ENCODE measurements around the gene TMEM208.

TMEM208 gene

DNA sequence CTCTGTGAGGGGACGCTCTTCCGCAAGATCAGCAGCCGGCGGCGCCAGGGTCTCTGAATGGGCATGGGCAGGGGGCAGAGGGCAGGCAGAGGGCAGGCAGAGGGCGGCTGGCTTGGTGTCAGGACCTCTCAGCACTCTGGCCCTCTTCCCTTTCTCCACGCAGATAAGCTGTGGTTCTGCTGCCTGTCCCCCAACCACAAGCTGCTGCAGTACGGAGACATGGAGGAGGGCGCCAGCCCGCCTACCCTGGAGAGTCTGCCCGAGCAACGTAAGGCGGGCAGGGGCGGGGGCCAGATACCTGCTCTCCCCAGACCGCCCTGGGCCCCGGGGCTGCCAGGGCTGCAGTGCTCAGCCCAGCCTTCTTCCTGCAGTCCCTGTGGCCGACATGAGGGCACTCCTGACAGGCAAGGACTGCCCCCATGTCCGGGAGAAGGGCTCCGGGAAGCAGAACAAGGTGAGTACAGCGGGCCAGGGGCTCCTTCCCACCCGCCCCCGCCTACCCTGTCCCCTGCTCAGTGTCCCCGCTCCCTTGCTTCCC is 23.9 kb upstream of the TMEM208 start:
- TF ChIP-seq, protein P1, sequence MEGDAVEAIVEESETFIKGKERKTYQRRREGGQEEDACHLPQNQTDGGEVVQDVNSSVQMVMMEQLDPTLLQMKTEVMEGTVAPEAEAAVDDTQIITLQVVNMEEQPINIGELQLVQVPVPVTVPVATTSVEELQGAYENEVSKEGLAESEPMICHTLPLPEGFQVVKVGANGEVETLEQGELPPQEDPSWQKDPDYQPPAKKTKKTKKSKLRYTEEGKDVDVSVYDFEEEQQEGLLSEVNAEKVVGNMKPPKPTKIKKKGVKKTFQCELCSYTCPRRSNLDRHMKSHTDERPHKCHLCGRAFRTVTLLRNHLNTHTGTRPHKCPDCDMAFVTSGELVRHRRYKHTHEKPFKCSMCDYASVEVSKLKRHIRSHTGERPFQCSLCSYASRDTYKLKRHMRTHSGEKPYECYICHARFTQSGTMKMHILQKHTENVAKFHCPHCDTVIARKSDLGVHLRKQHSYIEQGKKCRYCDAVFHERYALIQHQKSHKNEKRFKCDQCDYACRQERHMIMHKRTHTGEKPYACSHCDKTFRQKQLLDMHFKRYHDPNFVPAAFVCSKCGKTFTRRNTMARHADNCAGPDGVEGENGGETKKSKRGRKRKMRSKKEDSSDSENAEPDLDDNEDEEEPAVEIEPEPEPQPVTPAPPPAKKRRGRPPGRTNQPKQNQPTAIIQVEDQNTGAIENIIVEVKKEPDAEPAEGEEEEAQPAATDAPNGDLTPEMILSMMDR (IDR thresholded peaks at IDR 0.05; ENCODE audit: low read depth, low read length), result no peak
- no peak for DNase-seq (ENCODE audit: extremely low read depth, low read depth)

DNA sequence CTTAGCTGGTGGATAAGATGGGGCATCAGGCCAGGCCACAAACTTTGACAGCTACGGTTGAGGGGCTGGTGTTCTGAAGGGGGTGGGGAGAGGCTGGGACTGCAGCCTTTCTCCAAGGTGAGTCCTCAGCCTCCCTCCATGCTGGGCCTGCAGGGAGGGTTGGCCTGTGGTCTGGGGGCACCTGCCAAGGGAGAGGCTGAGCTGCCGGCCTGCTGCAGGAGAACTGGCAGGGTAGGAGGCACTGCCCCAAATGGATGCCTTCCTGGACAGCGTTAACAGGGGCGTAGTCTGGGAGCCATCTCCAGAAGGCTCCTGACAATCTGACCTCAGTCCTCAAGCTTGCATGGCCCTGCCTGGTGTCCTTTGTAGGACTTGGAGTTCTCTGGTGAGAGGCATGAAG is 22.9 kb upstream of the TMEM208 start:
- no peak for DNase-seq (ENCODE audit: extremely low read depth, low read depth)
- TF ChIP-seq, protein P1 (IDR thresholded peaks at IDR 0.05; ENCODE audit: low read depth, low read length), result no peak

DNA sequence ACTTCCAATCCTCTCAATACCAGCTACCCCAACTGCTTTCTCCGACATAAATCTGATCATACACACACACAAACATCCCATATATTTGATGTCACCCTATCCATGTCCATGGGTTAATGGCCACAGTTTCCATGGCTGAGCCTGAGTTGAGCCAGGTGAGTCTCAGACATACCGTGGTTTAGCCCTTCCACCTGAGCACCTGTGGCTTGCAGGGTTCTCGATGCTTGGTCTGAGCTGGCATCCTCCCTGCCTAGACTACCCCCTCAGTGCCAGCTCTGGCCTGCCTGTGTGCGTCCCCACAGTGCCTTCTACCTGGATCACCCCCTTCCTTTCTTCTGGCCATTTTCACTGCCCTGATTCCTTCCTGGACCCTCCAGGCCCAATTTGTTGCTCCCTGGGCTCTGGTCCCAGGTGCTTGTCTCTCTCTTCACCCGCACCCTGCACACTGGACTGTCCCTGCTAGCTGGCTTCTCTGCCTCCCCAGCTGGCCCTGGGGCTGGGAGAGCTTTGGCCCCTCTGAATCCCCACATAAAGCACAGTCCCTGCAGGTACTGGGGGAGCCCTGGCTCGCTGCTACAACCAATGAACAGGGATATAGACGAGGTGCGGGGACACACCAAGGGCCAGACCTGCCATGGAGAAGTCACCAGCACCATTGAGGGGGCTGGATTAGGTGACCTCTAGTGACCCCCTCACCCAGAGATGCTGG is 20.6 kb upstream of the TMEM208 start:
- TF ChIP-seq, protein P1 (IDR thresholded peaks at IDR 0.05; ENCODE audit: low read depth, low read length), result no peak
- no peak for DNase-seq (ENCODE audit: extremely low read depth, low read depth)

DNA sequence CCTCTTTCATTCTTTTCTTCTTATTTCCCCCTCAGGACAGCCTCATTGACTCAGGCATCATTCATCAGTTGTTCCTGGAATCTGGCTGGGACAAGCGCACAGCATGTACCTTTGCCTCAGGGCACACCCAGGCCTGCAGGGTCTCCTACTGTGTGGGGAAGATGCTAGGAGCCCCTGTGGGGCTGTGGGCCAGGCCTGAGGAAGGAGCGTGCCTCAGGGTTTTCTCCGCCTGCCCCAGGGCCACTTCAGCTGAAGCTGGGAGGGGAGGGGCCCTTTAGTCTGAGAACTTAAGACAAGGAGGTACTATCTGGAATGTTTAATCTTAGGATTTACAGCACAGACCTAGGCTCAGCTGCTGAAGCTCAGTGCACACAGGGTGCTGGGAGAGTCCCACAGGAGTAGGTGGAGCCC is 20.1 kb upstream of the TMEM208 start:
- TF ChIP-seq, protein P1 (IDR thresholded peaks at IDR 0.05; ENCODE audit: low read depth, low read length), result no peak
- no peak for DNase-seq (ENCODE audit: extremely low read depth, low read depth)

DNA sequence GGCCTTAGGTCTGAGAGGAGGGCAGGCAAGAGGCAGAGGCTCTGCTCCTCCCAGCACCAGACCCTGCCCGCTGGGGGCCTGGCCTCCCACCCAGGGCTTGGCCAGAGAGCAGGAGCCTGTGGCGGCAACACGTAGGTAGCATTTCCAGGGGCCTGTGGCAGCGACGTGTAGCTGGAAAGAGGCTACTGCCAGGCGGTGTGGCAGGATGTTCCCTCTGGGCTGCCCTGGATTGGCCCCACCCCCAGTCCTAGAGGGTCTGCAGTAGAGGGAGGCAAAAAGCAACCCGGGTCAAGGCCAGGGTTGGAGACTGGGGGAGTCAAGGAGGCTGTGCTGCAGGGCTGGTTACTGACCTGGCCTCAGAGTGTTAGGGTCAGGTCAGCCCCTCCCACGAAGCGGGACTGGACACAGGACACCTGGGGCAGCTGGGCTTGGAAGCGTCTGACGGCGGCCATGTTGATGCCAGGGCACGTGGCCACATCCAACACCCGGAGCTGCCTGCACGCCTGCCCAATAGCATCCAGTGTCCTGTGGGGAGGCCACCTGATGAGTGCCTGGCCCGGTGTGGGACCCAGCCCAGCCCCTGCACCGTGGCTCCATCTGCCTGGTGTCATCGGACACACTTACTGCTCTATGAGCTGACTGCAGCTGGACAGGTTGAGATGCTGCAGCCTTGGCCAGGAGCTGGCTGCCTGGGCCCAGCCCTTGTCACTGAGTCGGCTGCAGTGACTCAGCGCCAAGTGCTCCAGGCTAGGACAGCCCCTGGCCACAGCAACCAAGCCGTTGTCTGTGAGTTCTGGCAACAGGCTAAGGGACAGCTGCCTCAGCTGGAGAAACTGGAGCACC is 19.5 kb upstream of the TMEM208 start:
- TF ChIP-seq, protein P1 (IDR thresholded peaks at IDR 0.05; ENCODE audit: low read depth, low read length), result no peak

DNA sequence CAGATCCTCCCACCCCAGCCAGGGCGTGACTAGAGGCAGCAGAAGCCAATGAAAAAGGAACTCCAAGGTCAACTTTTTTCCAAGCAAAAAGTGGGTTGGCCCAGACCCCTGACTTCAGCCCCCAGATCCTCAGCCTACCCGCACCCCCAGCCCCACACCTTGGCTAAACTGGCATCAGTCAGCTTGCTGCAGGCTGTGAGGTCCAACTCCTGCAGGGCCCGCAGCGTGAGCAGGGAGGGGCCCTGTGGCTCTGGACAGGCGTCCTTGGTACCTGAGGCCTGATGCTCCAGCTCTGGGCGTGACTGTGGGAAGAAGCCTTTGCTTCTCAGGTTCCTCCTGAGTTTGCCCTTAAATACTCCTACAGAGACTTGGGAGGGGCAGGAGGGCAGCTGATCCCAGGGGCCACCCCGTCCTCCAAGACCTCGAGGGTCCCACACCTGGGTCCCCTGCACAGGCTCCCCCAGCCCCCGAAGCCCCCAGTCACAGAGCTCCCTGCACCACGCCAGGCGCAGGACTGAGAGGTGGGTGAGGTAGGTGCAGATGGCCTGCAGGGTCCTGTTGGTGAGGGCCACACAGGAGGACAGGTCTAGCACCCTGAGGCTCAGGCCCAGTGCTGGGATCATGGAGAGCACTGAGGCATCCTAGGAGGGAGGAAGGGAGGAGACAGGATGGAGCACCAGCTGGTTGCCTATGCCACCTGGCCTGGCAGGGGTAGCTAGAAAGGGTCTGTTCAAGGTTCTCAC is 18.6 kb upstream of the TMEM208 start:
- TF ChIP-seq, protein P1 (IDR thresholded peaks at IDR 0.05; ENCODE audit: low read depth, low read length), result no peak
- no peak for DNase-seq (ENCODE audit: extremely low read depth, low read depth)

More for the DNA sequence above, 19.5 kb upstream of the TMEM208 start:
- DNase-seq (ENCODE audit: extremely low read depth, low read depth), result no peak

All from AG09319 (cell line).